DOHH2 (cell line): Measurements from ENCODE around the gene DPYSL5.

Experiments used
- CTCF ChIP-seq: fragments of 200-600 bp; sonication (generic); IDR thresholded peaks from one replicate; pipeline ENCODE4 v1.5.1; 2014; ENCODE audit warnings: antibody characterized with exemption, mild to moderate bottlenecking, low read depth, low read length; ENCODE audit not compliant: poor library complexity, severe bottlenecking
- EZH2phosphoT487 ChIP-seq: fragments of 200-600 bp; sonication (generic); IDR thresholded peaks from 2 replicates; pipeline ENCODE4 v1.6.1; 2017; ENCODE audit warnings: borderline replicate concordance, mild to moderate bottlenecking, antibody characterized with exemption, low read length, moderate library complexity, mixed read lengths

DNA sequence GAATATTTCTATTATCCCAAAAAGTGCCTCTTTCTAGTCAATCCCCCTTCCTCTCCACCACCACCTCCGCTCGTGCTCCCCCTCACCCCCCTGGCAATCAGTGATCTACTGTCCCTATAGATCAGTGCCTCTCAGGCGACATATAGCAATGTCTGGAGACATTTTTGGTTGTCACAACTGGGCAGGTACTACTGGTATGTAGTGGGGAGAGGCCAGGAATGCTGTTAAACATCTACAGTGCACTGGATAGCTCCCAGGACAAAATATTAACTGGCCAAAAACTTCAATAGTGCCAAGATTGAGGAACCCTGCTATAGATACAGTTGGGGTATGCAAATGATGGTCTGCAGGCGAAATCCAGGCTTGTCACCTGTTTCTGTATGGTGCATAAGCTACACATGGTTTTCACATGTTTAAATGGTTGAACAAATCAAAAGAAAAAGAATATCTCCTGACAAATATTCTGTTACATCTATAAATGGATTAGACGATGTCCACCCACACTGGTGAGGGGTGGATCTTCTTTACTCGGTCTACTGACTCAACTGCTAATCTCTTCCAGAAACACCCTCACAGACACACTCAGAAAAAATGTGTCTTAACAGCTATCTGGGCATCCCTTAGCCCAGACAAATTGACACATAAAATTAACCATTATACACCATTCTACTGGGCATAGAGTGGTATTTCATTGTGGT, 25.5 kb downstream of the DPYSL5 start:
- no peak for TF ChIP-seq CTCF
- TF ChIP-seq EZH2phosphoT487 = no peak
